Stimulated activated naive CD4-positive, alpha-beta T cell (primary cell): ENCODE results near the gene KRTAP10-10.
A peak's percentile ranks its signal among the peaks of the same experiment; 100 is the strongest.
"Not testable (repeated sequence)": the region's sequence is repeated elsewhere in the genome, so short reads cannot be mapped to it uniquely, and the experiment has no call there.

Source experiments
- DNase-seq, 6 experiments: peaks; one replicate each; lab custom pipeline; 2025; lab: John Stamatoyannopoulos, UW

KRTAP10-10 gene

GRCh38 chr21:44602463-44602850 lies 34.7 kb upstream of the KRTAP10-10 start:
- no peak for DNase-seq

DNA sequence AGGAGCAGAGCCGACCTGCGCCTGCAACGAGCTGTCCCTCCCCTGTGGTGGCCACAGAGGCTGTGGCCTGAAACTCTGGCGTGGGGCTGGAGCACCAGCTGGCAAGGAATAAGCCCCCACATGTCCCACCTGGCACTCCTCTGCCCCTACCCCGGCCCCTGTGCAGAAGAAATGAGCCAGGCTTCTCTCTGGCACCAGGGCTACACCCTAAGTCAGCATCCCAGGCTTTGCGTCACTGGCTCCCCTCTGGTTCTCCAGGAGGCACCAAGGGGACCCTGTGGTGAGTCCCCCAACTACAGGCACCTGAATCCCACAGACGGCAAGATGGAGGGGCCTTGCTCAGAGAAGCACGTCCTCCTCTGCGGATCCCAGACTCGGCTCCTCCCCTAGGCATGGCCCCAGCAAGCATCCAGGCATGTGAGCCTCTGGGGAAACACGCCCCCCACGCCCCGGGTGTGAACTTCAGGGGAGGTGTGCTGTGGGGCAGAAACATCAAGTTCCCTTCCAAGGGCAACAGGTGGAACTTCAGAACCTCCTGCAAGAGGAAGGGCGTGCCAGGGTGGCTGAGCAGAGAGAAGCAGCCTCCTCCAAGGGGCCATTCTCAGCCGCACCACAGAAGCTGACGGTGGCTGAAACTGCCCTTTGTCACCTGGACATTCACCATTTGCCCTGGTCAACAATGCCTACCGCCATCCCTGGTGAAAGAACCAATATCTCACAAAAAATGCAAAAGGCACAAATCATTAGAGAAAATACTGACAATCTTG lies 33.9 kb upstream of the KRTAP10-10 start:
- DNase-seq = no peak

DNA sequence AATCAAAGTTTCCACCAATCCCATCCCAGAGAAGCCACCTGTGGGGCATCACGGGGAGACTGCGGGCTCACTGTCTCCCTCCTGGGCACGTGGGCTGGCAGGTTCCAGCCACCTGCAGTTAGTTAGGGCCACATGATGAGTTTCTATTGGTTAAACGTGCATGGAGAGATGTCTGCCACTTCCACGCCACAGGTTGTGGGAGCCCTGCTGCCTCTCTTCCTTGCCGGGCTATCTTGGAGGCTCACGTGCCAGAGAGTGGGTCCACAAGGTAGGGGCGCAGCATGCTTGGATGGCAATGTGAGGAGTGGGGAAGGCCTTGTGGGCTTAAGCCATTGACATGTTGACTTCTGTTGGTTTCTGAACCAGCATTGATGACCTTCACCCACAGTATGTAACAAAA lies 33.2 kb upstream of the KRTAP10-10 start:
- DNase-seq = no peak

DNA sequence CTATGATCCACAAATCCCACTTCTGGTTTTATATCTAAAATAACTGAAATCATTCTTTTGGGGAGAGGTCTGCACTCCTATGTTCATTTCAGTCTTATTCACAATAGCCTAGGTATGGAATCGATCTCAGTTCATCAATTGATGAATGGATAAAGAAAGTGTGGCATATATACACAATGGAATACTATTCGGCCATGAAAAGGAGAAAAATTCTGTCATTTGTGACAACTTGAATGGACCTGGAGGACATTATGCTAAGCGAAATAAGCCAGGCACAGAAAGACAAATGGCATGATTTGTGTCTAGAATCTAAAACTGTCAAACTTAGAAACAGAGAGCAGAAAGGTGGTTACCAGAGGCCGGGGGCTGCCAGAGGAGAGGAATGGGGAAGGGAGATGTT lies 30.7 kb upstream of the KRTAP10-10 start:
- DNase-seq = no peak

DNA sequence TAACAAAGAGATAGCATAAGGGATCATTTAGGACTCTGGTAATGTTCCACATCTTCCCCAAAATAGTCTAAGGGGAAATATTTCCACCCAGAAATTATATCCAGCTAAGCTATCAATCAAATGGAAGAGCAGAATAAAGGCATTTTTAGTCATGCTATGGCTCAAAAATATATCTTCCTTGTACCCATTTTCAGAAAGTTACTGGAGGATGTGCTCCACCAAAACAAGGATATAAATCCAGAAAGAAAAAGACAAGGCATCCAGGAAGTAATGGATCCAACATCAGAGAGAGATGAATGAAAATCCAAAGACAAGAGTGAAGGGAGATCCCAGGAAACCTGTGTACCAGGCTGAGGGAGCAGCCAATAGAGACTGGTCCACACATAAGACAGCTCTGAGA lies 28.0 kb upstream of the KRTAP10-10 start:
- DNase-seq = no peak

- not testable (repeated sequence) for DNase-seq
These were observed 26.9 kb upstream of the KRTAP10-10 start for GRCh38 chr21:44610157-44610843.

DNA sequence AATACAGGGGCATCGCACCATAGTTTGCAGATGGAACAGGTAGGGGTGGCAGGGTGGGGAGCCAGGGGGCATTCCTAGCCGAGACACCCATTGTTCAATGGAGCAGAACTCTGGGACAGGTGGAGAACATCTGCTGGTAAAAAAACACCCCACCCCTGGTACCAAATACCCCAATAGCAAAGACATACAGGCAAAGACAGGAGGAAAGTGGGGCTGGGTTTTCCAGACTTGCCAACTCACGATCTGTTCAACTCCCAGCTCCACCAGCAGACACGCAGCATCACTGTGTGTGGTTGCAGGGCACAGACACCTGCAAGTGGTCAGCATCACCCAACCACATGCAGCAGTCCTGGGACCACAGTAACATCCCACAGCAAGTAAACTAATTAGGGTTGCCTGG lies 25.6 kb upstream of the KRTAP10-10 start:
- DNase-seq = no peak

DNA sequence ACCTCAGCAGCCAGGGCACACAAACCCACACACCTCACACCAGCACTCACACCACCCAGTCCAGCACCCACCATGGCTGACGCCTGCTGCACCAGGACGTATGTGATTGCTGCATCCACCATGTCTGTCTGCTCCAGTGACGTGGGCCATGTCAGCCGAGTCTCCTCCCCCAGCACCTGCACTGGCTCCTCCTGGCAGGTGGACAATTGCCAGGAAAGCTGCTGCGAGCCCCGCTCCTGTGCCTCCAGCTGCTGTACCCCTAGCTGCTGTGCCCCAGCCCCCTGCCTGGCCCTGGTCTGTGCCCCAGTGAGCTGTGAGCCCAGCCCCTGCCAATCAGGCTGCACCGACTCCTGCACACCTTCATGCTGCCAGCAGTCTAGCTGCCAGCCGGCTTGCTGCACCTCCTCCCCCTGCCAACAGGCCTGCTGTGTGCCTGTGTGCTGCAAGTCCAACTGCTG lies 25.1 kb upstream of the KRTAP10-10 start, which contains the start of gene KRTAP10-8:
TSS of gene KRTAP10-8 (plus strand) at position 51 of the 458 bp plus-strand sequence. CDS start at position 73, 22 bp downstream.
- no peak for DNase-seq

- DNase-seq = no peak
These were observed 24.4 kb upstream of the KRTAP10-10 start for GRCh38 chr21:44612669-44613229.

DNA sequence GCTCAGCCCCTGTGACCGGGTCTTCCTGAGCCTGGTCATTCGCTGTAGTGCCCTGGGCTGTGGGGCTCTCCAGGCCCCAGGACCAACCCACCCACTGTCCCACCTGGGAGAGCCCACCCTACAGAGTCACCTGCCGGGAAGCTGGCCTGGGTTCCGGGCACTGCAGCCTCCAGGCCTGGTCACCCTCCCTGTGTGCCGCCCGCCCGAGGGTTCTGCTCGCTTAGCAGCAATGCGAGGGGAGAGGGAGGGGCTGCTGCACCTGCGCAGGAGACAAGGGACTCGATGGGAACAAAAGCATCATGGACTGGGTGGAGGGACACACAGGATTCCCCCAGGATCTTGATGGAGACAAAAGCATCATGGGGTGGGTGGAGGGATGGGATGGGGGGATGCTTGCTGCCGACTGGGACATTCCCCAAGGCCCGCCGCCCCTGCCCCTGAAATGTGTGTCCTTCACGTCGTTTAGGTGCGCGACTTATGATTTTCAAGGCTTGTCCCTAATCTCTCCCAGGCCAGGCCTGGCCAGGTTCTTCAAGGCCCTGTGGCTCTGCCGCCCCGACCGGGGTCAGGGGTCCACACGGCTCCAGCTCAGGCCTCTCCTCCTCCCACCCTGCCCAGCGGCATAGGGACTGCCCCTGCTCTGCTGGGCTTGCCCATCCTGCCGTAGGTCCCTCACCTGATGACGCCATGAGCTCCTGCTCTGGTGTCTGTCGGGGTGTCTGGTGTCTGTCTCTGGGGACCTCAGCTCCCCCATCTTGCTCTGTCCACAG lies 23.6 kb upstream of the KRTAP10-10 start:
- DNase-seq = no peak

DNA sequence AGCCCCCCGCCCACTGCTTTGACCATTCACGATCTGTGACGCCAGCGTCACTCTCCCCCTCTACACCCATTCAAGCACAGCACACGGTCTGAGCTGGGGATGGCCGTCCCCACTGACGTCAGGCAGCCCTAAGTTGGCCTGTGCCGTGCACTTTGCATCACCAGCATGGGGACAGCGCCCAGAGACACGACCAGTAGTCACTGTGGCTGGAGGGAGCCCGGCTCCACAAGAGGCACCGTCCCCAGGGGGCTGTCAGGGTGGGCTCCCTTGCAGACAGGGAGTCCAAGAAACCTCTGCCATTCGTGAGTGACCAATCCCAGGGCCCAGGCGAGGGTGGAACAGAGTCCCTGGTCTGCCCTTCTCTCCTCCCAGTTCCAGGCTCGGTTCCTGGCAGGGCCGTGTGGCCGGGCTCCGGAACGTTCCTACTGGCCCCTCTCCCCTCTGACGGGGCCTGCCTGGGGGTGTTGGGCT lies 23.0 kb upstream of the KRTAP10-10 start:
- DNase-seq = no peak

GRCh38 chr21:44614961-44615391 lies 22.2 kb upstream of the KRTAP10-10 start:
- no peak for DNase-seq

DNA sequence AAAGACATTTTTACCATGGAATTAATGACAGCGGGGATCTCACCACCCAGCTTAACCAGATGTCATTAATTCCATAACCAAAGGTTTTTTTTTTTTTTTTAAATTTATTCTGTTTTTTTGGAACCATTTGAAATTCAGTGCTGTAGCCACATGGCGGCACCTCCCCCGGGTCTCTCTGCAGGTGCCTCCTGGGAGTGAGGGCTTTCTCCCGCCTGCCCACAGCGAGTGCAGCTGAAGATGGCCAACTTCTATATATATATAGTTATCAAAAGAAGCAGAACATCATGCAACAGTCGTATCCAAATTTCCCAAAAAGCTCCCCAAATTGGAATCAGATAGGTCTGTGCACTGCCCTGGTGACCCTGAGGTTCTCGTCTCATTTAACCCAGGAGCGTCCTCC lies 21.7 kb upstream of the KRTAP10-10 start:
- DNase-seq = no peak

DNA sequence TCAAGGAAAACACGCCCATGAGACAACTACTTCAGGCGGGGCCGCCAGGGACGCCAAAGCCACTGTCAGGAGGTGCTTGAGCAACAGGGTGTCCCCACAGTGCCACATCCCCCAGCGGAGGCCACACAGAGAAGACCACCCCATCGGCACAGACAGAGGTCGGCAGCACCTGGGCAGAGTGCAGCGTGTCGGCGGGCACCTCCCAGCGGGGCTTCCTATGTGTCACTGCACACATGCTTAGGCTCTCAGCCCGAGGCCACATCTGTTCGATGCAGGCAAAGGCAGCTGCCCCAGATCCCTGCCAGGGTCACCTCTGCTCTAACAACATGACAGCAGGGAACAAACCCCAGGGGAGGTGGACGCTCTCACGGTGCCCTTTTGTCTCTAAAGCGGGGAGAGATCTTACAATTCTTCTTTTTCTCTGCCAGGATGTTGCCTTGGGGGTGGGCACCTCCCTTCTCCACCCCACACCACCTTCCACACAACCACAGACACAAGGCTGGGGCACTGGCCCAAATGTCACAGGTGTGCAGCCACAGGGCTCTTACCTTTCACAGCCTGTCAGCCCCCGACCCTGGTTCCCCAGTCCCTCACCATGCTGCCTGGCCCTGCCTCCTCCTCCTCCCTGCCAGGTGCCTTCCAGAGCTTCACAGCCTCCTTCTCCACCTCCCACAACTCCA lies 21.1 kb upstream of the KRTAP10-10 start:
- DNase-seq = no peak

- DNase-seq = no peak
These were observed 20.6 kb upstream of the KRTAP10-10 start for GRCh38 chr21:44616591-44616926.

GRCh38 chr21:44617071-44617501 lies 20.1 kb upstream of the KRTAP10-10 start:
- no peak for DNase-seq

GRCh38 chr21:44618504-44618903 lies 18.7 kb upstream of the KRTAP10-10 start:
- no peak for DNase-seq

DNA sequence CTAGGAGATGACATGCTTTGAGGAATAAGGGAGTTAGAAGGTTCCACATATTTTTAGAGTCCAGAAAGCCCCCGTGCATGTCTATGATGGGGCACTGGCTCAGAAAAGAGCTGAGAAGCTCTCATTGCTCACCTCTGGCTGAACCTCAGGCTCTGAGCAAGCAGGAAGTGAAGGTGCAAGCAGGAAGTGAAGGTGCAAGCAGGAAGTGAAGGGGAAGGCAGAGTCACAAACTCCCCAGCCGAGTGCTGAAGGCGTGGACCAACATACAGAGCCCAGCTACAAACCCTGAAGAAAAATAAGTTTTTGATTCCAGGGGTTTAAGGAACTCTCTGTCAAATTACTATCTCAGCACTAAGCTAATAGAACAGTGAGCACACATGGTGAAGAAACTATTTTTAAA lies 18.2 kb upstream of the KRTAP10-10 start:
- DNase-seq = peak; percentile 20 to 79 (median 55)

DNA sequence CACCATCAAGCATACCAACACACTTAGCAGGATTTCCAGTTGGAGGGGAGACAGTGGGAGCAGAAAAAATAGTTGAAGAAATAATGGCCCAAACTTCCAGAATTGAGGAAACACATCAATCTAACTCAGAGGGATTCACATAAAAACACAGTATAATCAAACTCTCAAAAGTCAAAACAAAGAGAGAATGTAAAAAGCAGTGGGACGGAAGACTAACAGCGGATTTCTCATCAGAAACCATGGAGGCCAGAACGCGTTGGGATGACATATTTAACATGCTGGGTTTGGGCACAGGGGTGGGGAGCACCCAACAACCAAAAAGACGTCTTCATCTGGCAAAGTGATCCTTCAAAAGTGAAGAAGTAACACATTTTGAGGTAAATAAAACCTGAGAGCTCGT lies 17.3 kb upstream of the KRTAP10-10 start:
- DNase-seq = no peak

DNA sequence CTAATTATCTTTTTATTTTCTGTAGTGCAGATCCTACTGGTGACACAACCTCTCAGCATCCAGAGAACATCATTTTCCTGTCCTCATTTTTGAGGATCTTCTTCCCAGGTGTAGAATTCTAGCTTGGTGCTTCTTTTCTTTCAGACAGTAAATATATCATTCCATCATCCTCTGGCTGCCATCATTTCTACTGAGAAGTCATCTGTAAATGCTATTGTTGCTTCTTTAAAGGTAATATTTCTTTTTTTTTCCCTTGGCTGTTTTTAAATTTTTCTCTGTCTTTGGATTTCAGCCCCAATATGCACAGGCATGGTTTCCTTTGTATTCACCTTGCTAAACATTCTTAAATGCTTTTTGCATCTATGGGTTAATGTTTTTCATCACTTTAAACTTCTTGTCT lies 13.6 kb upstream of the KRTAP10-10 start:
- DNase-seq = no peak

DNA sequence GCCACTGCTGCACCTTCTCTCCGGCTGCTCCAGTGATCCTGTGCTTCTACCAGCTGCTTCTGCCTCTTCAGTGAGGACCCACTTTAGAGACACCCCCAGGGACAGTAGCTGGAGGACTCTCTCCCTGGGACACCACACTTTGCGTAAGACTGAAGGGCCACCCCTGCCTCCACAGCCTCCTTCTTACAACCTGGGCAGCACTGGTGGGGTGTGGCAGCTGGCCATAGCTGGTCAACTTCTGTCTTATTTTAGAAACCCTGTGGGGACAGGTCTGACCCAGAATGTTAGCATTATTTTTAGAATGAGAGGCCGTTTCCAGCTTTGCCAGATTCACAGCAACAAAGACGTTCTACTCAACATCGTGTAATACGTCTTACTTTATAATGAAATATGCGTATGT lies 11.4 kb upstream of the KRTAP10-10 start:
- DNase-seq = no peak

DNA sequence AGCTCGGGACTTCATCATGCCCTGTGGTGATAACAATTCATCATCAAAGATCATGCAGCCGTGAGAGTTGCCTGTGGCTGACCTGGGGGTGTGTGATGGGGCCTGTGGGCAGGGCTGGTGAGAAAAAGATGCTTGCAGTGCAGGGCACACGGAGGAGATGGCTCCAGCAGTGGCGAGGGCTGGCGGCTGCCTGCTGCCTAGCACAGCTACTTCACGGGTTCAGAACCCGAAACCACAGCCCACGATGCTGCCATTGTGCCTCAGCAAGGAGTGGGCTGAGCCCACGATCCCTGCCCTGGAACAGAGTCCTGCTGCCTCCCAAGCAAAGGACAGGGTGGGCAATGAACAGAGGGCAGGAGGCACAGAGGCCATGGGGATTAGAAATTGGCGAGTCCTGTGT lies 10.9 kb upstream of the KRTAP10-10 start:
- no peak for DNase-seq
